OCI-LY3 (cell line): ENCODE measurements around the gene SYNPO.

ENCODE experiments used
- H2AFZ ChIP-seq: fragments of 200-600, 300-600 bp; shearing (Covaris generic); 2 replicates; pipeline ENCODE4 v1.6.0; 2014; ENCODE audit warnings: antibody characterized with exemption, low read depth, low read length
- H3K27ac ChIP-seq: fragments of 200-600, 300-600 bp; sonication (generic); 2 replicates; pipeline ENCODE4 v1.5.1; 2014; ENCODE audit warnings: mild to moderate bottlenecking, low read length, moderate library complexity, mixed read lengths
- H3K27me3 ChIP-seq: fragments of 200-600, 300-600 bp; sonication (generic); 2 replicates; pipeline ENCODE4 v1.6.1; 2014; ENCODE audit warnings: low read depth, low read length, mixed read lengths
- H3K36me3 ChIP-seq: fragments of 200-600, 300-600 bp; sonication (generic); replicated peaks from 2 replicates; pipeline ENCODE3; 2014; ENCODE audit warnings: low read depth, low read length, mixed read lengths
- H3K4me1 ChIP-seq: fragments of 300-600, 200-600 bp; sonication (generic); 2 replicates; pipeline ENCODE4 v1.6.1; 2014; ENCODE audit warnings: low read length, mixed read lengths
- H3K4me2 ChIP-seq: fragments of 200-600, 300-600 bp; sonication (generic); 2 replicates; pipeline ENCODE4 v1.6.1; 2014; ENCODE audit warnings: low read length, mixed read lengths
- H3K4me3 ChIP-seq: fragments of 300-600, 200-600 bp; sonication (generic); 2 replicates; pipeline ENCODE4 v1.5.1; 2014; ENCODE audit warnings: antibody characterized with exemption, mild to moderate bottlenecking, low read length, moderate library complexity
- H3K79me2 ChIP-seq: fragments of 300-600, 200-600 bp; shearing (Covaris generic); 2 replicates; pipeline ENCODE4 v1.6.1; 2014; ENCODE audit warnings: mild to moderate bottlenecking, low read length, mixed read lengths
- H3K9ac ChIP-seq: fragments of 300-600, 200-600 bp; shearing (Covaris generic); 2 replicates; pipeline ENCODE4 v1.6.0; 2014; ENCODE audit warnings: mild to moderate bottlenecking, low read length, moderate library complexity
- H3K9me3 ChIP-seq: fragments of 200-600, 300-600 bp; shearing (Covaris generic); 2 replicates; pipeline ENCODE4 v1.6.1; 2014; ENCODE audit warnings: low read length, mixed read lengths; ENCODE audit not compliant: insufficient read depth
- H4K20me1 ChIP-seq: fragments of 200-600, 300-600 bp; sonication (generic); 2 replicates; pipeline ENCODE4 v1.6.1; 2016; ENCODE audit warnings: low read length, mixed read lengths; ENCODE audit not compliant: insufficient read depth
- EZH2phosphoT487 ChIP-seq: fragments of 200-600 bp; shearing (Covaris generic); IDR thresholded peaks from 2 replicates; pipeline ENCODE4 v1.6.1; 2018; ENCODE audit warnings: antibody characterized with exemption, mixed run types, low read depth
- TF ChIP-seq, protein P1 (sequence below): fragments of 200-600, 300-600 bp; sonication (generic); IDR thresholded peaks from 2 replicates; pipeline ENCODE4 v1.5.1; 2014; ENCODE audit warnings: antibody characterized with exemption, low read length, low read depth

SYNPO gene

DNA sequence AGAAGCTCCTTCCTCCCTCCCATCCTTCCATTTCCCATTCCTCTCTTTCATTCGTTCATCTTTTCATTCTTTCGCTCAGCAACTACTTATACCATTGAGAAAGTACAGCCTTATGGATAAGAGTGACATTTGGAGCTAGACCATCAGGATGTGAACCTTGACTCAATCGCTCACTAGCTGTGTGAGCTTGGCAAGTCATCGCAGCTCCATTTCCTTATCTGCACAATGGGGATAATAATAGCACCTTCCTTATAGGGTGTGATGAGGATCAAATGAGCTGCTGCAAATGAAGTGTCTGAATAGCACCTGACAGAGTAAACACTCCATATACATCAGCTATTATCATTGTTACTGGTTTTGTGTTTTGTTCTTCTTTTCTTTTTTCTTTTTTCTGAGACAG, 28.1 kb upstream of the SYNPO start:
- Histone ChIP-seq H3K4me2 (no peak overlapping the region), H3K79me2 (no peaks in the 10 kb centered on the region)

DNA sequence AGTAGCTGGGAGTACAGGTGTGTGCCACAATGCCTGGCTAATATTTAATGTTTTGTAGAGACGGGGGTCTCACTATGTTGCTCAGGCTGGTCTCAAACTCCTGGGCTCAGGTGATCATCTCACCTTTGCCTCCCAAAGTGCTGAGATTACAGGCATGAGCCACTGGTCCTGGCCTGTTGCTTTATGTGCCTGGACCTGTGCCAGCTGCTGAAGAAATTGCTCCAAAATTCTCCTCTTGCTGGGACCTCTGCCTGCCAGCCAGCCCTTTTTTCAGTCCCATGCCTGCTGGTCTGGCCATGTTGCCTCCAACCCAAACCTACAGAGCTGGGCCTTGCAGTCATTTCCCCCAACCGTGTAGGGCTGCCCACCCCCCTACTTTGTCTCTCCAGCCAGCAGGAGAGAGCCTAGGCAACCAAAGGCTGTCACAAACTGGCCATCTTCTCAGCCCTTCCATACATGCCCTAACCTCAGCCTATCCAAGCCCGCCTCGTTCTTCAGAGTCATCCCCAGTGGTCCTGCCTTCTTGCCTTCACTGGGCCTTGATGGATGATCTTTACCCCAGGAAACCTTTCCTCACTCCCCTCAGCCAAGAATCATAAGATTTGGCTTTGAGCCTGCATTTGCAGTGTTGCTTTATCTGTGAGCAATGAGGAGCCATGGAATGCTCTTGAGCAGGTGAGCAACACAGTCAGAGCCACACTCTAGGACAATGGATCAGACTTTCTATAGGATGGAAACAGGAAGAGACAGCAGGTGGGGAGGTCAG, 27.4 kb upstream of the SYNPO start:
- H3K9me3 ChIP-seq = no peaks in the 10 kb centered on the region
- no peak overlapping the region for H3K4me2 ChIP-seq
- H3K36me3 ChIP-seq = no peaks in the 10 kb centered on the region
- H3K4me3 ChIP-seq = no peak overlapping the region
- no peak overlapping the region for H3K27ac ChIP-seq
- no peaks in the 10 kb centered on the region for H4K20me1 ChIP-seq
- H2AFZ ChIP-seq = no peak overlapping the region
- H3K9ac ChIP-seq = no peak overlapping the region
- no peaks in the 10 kb centered on the region for H3K79me2 ChIP-seq
- TF ChIP-seq, protein P1, sequence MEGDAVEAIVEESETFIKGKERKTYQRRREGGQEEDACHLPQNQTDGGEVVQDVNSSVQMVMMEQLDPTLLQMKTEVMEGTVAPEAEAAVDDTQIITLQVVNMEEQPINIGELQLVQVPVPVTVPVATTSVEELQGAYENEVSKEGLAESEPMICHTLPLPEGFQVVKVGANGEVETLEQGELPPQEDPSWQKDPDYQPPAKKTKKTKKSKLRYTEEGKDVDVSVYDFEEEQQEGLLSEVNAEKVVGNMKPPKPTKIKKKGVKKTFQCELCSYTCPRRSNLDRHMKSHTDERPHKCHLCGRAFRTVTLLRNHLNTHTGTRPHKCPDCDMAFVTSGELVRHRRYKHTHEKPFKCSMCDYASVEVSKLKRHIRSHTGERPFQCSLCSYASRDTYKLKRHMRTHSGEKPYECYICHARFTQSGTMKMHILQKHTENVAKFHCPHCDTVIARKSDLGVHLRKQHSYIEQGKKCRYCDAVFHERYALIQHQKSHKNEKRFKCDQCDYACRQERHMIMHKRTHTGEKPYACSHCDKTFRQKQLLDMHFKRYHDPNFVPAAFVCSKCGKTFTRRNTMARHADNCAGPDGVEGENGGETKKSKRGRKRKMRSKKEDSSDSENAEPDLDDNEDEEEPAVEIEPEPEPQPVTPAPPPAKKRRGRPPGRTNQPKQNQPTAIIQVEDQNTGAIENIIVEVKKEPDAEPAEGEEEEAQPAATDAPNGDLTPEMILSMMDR = no peak
- no peak for TF ChIP-seq EZH2phosphoT487
- H3K27me3 ChIP-seq = peaks cover 20% of the 10 kb centered on the region
- H3K4me1 ChIP-seq = no peaks in the 10 kb centered on the region

More for the DNA sequence above, 28.1 kb upstream of the SYNPO start:
- Histone ChIP-seq H3K27me3 (peaks cover 20% of the 10 kb centered on the region), H3K27ac (no peak overlapping the region), H4K20me1 (no peaks in the 10 kb centered on the region), H3K36me3 (no peaks in the 10 kb centered on the region), H3K4me3 (no peak overlapping the region), H3K9me3 (no peaks in the 10 kb centered on the region), H3K9ac (no peak overlapping the region), H3K4me1 (no peaks in the 10 kb centered on the region), H2AFZ (no peak overlapping the region)
- TF ChIP-seq EZH2phosphoT487 = no peak
- TF ChIP-seq, protein P1 = no peak

DNA sequence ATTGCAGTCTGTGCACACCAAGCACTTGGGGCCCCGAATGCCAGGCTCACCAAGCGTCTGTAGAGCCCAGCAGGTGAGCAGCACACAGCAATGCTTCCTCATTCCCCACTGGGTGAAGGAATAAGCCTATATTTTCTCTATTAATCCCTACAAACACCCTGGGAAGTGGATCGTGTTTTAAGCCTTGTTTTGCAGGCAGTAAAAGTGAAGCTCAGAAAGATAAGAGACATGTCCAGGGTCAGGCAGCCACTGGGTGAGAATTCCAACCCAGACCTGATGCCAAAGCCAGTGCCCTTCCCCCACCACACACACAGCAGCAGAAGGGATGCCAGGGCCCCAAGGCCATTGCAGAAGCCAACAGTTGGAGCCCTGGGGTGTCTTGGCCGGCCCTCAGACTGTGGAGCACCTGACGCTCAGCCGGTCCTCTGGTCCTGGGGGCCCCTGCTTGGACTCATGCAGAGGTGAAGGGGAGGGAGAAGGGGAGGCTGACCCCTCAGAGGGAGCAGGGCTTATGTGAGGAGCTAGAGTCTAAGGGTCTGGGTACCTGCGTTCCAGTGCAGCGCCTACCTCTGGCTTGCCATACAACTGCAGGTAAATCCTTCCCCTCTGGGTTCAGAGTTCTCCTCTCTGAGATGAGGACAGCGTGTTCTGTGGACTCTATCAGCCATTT, 26.3 kb upstream of the SYNPO start:
- no peaks in the 10 kb centered on the region for H3K9me3 ChIP-seq
- H3K4me2 ChIP-seq = no peak overlapping the region
- H3K36me3 ChIP-seq = no peaks in the 10 kb centered on the region
- H3K27ac ChIP-seq = no peak overlapping the region
- no peaks in the 10 kb centered on the region for H3K79me2 ChIP-seq
- no peak overlapping the region for H3K9ac ChIP-seq
- TF ChIP-seq, protein P1 = no peak
- TF ChIP-seq EZH2phosphoT487 = no peak
- no peaks in the 10 kb centered on the region for H4K20me1 ChIP-seq
- H3K4me3 ChIP-seq = no peak overlapping the region
- no peak overlapping the region for H2AFZ ChIP-seq
- no peaks in the 10 kb centered on the region for H3K4me1 ChIP-seq
- H3K27me3 ChIP-seq = peaks cover 20% of the 10 kb centered on the region

DNA sequence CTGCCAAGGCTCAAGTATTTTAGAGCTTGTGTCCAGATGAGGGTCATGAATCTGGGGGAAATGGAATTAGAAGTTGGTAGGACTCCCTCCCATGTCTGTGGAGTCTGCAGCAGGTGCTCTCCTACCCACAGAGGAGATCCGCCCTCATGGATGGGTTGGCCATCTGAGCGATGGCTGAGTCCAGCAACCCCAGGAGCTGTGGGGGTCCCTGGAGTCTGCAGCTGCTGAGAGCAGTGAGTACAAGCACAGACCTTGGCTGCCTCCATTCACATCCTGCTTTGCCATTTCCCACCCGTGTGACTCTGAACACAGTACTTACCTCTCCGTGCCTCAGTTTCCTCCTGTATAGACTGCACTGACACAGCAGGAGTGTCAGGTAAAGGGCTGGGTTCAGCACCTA, 25.8 kb upstream of the SYNPO start:
- Histone ChIP-seq H3K4me2 (no peak overlapping the region), H3K27ac (no peak overlapping the region), H3K4me1 (no peaks in the 10 kb centered on the region)

More for the DNA sequence above, 25.8 kb upstream of the SYNPO start:
- Histone ChIP-seq H2AFZ (no peak overlapping the region), H3K9me3 (no peaks in the 10 kb centered on the region), H3K9ac (no peak overlapping the region), H3K36me3 (no peaks in the 10 kb centered on the region), H3K79me2 (no peaks in the 10 kb centered on the region), H3K27me3 (peaks cover 20% of the 10 kb centered on the region), H3K4me3 (no peak overlapping the region), H4K20me1 (no peaks in the 10 kb centered on the region)
- TF ChIP-seq, protein P1 = no peak
- TF ChIP-seq EZH2phosphoT487 = no peak
